ENCODE data around the gene PDCD4.

GRCh38 chr10:110871298-110872084, at the start of gene PDCD4:
- TF ChIP-seq CTCF (IDR thresholded peaks at IDR 0.05 in 4 of 5, conservative IDR thresholded peaks at IDR 0.05 in 1 of 5) (no peak), POLR2A (IDR thresholded peaks at IDR 0.05) (peak; percentile 77 to 95)

All from gastrocnemius medialis (tissue), 4 donors.